Measurements from ENCODE around the gene RNASEL. TPM values are rescaled to one million over a fixed set of nuclear protein-coding genes. Genes with fewer than 3 reads are reported as not detected.
A peak's percentile ranks its signal among the peaks of the same experiment; 100 is the strongest.

RNASEL gene
- total and polyA plus RNA-seq, 2 experiments from 2014 or later = 0.37 to 0.94 TPM

DNA sequence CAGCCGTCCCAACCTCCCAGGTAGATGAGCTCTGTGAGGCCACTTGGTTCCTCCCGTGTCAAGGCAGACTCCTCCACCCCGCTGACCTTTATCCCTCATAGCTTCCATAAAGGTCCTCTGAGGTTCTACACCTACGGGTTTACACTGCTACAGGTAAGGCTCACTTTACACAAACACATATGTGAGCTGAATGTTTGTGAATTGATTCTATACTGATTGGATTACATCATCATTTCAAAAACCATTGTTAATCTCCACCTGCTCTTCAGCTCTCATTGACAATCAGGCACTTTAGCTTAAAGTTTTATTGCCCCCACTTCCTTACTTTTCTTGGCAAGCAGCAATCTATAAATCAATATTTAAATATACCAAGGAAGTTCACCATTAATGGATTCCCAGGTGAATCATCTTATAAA lies 28.0 kb upstream of the RNASEL start:
- no peaks in the 10 kb centered on the region for H4K20me1 ChIP-seq (replicated peaks; ENCODE audit: insufficient read depth)
- peaks cover 47% of the 10 kb centered on the region for H3K27me3 Mint-ChIP-seq (ENCODE audit: insufficient read depth, low read depth, poor library complexity)
- no peaks in the 10 kb centered on the region for H3K9me2 ChIP-seq (ENCODE audit: insufficient read depth)
- H3K4me2 ChIP-seq = peak overlapping the region; percentile 80
- H2AFZ ChIP-seq = no peak overlapping the region
- H3K27me3 ChIP-seq (ENCODE audit: insufficient read depth) = peaks cover 46% of the 10 kb centered on the region
- peaks cover 64% of the 10 kb centered on the region for H3K4me1 Mint-ChIP-seq
- peaks cover 5% of the 10 kb centered on the region; the same call in 1 of the 2 replicates for H3F3A ChIP-seq (replicated peaks; ENCODE audit: low read depth)
- peak overlapping the region; percentile 29; the same call in 1 of the 2 replicates for H3K27ac Mint-ChIP-seq
- peaks cover 3% of the 10 kb centered on the region; the same call in 2 of the 3 replicates for H3K36me3 Mint-ChIP-seq (ENCODE audit: low read depth)
- H3K9me3 Mint-ChIP-seq = peaks cover 11% of the 10 kb centered on the region
- H3K27ac ChIP-seq (ENCODE audit: low read depth) = no peak overlapping the region
- no peaks in the 10 kb centered on the region for H3K36me3 ChIP-seq (ENCODE audit: insufficient read depth)
- no peak for ATAC-seq
- H3K4me3 Mint-ChIP-seq = peak overlapping the region; percentile 72
- H3K4me3 ChIP-seq = peak overlapping the region; percentile 70
- DNase-seq (ENCODE audit: low spot score) = no peak
- no peaks in the 10 kb centered on the region for H3K79me2 ChIP-seq (replicated peaks; ENCODE audit: insufficient read depth)
- peaks cover 62% of the 10 kb centered on the region for H3K4me1 ChIP-seq (ENCODE audit: insufficient read depth)
- TF ChIP-seq CREB1 (CRISPR knock-in tag; IDR thresholded peaks at IDR 0.05; ENCODE audit: low read depth) = no peak
- TF ChIP-seq, protein P1, sequence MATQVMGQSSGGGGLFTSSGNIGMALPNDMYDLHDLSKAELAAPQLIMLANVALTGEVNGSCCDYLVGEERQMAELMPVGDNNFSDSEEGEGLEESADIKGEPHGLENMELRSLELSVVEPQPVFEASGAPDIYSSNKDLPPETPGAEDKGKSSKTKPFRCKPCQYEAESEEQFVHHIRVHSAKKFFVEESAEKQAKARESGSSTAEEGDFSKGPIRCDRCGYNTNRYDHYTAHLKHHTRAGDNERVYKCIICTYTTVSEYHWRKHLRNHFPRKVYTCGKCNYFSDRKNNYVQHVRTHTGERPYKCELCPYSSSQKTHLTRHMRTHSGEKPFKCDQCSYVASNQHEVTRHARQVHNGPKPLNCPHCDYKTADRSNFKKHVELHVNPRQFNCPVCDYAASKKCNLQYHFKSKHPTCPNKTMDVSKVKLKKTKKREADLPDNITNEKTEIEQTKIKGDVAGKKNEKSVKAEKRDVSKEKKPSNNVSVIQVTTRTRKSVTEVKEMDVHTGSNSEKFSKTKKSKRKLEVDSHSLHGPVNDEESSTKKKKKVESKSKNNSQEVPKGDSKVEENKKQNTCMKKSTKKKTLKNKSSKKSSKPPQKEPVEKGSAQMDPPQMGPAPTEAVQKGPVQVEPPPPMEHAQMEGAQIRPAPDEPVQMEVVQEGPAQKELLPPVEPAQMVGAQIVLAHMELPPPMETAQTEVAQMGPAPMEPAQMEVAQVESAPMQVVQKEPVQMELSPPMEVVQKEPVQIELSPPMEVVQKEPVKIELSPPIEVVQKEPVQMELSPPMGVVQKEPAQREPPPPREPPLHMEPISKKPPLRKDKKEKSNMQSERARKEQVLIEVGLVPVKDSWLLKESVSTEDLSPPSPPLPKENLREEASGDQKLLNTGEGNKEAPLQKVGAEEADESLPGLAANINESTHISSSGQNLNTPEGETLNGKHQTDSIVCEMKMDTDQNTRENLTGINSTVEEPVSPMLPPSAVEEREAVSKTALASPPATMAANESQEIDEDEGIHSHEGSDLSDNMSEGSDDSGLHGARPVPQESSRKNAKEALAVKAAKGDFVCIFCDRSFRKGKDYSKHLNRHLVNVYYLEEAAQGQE (IDR thresholded peaks at IDR 0.05; ENCODE audit: unreplicated experiment) = no peak
- TF ChIP-seq ZNF331 (CRISPR knock-in tag; IDR thresholded peaks at IDR 0.05; ENCODE audit: low read depth) = no peak
- TF ChIP-seq, protein P2, sequence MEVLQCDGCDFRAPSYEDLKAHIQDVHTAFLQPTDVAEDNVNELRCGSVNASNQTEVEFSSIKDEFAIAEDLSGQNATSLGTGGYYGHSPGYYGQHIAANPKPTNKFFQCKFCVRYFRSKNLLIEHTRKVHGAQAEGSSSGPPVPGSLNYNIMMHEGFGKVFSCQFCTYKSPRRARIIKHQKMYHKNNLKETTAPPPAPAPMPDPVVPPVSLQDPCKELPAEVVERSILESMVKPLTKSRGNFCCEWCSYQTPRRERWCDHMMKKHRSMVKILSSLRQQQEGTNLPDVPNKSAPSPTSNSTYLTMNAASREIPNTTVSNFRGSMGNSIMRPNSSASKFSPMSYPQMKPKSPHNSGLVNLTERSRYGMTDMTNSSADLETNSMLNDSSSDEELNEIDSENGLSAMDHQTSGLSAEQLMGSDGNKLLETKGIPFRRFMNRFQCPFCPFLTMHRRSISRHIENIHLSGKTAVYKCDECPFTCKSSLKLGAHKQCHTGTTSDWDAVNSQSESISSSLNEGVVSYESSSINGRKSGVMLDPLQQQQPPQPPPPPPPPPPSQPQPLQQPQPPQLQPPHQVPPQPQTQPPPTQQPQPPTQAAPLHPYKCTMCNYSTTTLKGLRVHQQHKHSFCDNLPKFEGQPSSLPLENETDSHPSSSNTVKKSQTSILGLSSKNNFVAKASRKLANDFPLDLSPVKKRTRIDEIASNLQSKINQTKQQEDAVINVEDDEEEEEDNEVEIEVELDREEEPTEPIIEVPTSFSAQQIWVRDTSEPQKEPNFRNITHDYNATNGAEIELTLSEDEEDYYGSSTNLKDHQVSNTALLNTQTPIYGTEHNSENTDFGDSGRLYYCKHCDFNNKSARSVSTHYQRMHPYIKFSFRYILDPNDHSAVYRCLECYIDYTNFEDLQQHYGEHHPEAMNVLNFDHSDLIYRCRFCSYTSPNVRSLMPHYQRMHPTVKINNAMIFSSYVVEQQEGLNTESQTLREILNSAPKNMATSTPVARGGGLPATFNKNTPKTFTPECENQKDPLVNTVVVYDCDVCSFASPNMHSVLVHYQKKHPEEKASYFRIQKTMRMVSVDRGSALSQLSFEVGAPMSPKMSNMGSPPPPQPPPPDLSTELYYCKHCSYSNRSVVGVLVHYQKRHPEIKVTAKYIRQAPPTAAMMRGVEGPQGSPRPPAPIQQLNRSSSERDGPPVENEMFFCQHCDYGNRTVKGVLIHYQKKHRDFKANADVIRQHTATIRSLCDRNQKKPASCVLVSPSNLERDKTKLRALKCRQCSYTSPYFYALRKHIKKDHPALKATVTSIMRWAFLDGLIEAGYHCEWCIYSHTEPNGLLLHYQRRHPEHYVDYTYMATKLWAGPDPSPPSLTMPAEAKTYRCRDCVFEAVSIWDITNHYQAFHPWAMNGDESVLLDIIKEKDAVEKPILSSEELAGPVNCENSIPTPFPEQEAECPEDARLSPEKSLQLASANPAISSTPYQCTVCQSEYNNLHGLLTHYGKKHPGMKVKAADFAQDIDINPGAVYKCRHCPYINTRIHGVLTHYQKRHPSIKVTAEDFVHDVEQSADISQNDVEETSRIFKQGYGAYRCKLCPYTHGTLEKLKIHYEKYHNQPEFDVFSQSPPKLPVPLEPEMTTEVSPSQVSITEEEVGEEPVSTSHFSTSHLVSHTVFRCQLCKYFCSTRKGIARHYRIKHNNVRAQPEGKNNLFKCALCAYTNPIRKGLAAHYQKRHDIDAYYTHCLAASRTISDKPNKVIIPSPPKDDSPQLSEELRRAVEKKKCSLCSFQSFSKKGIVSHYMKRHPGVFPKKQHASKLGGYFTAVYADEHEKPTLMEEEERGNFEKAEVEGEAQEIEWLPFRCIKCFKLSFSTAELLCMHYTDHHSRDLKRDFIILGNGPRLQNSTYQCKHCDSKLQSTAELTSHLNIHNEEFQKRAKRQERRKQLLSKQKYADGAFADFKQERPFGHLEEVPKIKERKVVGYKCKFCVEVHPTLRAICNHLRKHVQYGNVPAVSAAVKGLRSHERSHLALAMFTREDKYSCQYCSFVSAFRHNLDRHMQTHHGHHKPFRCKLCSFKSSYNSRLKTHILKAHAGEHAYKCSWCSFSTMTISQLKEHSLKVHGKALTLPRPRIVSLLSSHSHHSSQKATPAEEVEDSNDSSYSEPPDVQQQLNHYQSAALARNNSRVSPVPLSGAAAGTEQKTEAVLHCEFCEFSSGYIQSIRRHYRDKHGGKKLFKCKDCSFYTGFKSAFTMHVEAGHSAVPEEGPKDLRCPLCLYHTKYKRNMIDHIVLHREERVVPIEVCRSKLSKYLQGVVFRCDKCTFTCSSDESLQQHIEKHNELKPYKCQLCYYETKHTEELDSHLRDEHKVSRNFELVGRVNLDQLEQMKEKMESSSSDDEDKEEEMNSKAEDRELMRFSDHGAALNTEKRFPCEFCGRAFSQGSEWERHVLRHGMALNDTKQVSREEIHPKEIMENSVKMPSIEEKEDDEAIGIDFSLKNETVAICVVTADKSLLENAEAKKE (CRISPR knock-in tag; IDR thresholded peaks at IDR 0.05) = no peak
- no peak for TF ChIP-seq JUNB (IDR thresholded peaks at IDR 0.05; ENCODE audit: unreplicated experiment)
- TF ChIP-seq STAT1 (IDR thresholded peaks at IDR 0.05; ENCODE audit: unreplicated experiment) = no peak
- TF ChIP-seq EZH2 (IDR thresholded peaks at IDR 0.05; ENCODE audit: low read depth, unreplicated experiment) = no peak
- no peak for TF ChIP-seq EZH2phosphoT487 (IDR thresholded peaks at IDR 0.05; ENCODE audit: unreplicated experiment)
- no peak for TF ChIP-seq NANOG (IDR thresholded peaks at IDR 0.05; ENCODE audit: borderline replicate concordance)

Measured in GM23338 (cell line).